GM12878 (cell line): ENCODE data around the gene FKRP. TPM values are rescaled to one million over a fixed set of nuclear protein-coding genes. Genes with fewer than 3 reads are reported as not detected.

Source experiments
- ATAC-seq: fragments of 200-7000 bp; cut with Tn5 transposase; 3 replicates; pipeline ENCODE4 v1.9.1; 2020; ENCODE audit warnings: mild to moderate bottlenecking, moderate library complexity
- BruUV-seq: library from RNA; stranded (reverse); fragments of 400-500 nt; replicated peaks from 2 replicates; lab custom pipeline; 2021; lab: Mats Ljungman, UMichigan
- CTCF ChIA-PET: fragments of 300-600 bp; sonication (Branson Sonifier 250); formaldehyde crosslinking; extraction: SDS; loops from one replicate; lab custom pipeline; 2021; ENCODE audit warnings: inconsistent platforms; lab: Yijun Ruan, JAX
- POLR2A ChIA-PET: fragments of 350-600 bp; formaldehyde crosslinking; extraction: SDS; loops from one replicate; lab custom pipeline; 2021; ENCODE audit warnings: inconsistent platforms; lab: Charles Lee
- RAD21 ChIA-PET: fragments of 300-600 bp; sonication (Branson Sonifier 250); formaldehyde crosslinking; loops from one replicate; lab custom pipeline; 2023; ENCODE audit warnings: antibody characterized with exemption; ENCODE audit not compliant: unreplicated experiment; lab: Charles Lee
- SMC1A ChIA-PET: fragments of 300-600 bp; sonication (Branson Sonifier 250); formaldehyde crosslinking; loops from one replicate; lab custom pipeline; 2023; ENCODE audit not compliant: unreplicated experiment, uncharacterized antibody; lab: Charles Lee
- DNase-seq: peaks from one replicate; pipeline ENCODE4 v3.0.0-alpha.2; 2011; ENCODE audit warnings: low read depth, low spot score
- FAIRE-seq: peaks from 3 replicates; lab custom pipeline; 2011; peaks lifted over from hg19 to GRCh38; lab: Jason Lieb, UNC
- H2AFZ ChIP-seq: 2 replicates; pipeline ENCODE4 v1.6.0; 2011; ENCODE audit warnings: low read depth, low read length, control low read depth; ENCODE audit not compliant: control insufficient read depth
- H3K27ac ChIP-seq: 2 replicates; pipeline ENCODE4 v1.5.1; 2011; ENCODE audit warnings: control low read depth; ENCODE audit not compliant: control insufficient read depth, insufficient read depth
- H3K27me3 ChIP-seq, 2 experiments: replicated peaks in 1 of 2; 2 replicates each; pipeline versions ENCODE4 v1.6.0 to v1.6.1; 2011; ENCODE audit warnings: low read length in 1 of 2; ENCODE audit not compliant: control insufficient read depth in 2 of 2, insufficient read depth in 2 of 2
- H3K36me3 ChIP-seq, 2 experiments: 2 replicates each; pipeline ENCODE4 v1.5.1; 2011; ENCODE audit warnings: low read length in 1 of 2; ENCODE audit not compliant: control insufficient read depth in 2 of 2, insufficient read depth in 2 of 2
- H3K4me1 ChIP-seq: 2 replicates; pipeline ENCODE4 v1.6.1; 2011; ENCODE audit warnings: mild to moderate bottlenecking, low read length, moderate library complexity, mixed read lengths; ENCODE audit not compliant: control insufficient read depth, insufficient read depth
- H3K4me2 ChIP-seq: 2 replicates; pipeline ENCODE4 v1.6.0; 2011; ENCODE audit warnings: control low read depth; ENCODE audit not compliant: control insufficient read depth, insufficient read depth
- H3K4me3 ChIP-seq: fragments of 200-600 bp; sonication (generic); 2 replicates; pipeline ENCODE4 v1.5.1; 2016
- H3K79me2 ChIP-seq: 2 replicates; pipeline ENCODE4 v1.6.0; 2011; ENCODE audit warnings: low read length; ENCODE audit not compliant: control insufficient read depth, insufficient read depth
- H3K9ac ChIP-seq: 2 replicates; pipeline ENCODE4 v1.8.0; 2011; ENCODE audit warnings: low read length, control low read depth, mixed read lengths; ENCODE audit not compliant: control insufficient read depth, insufficient read depth
- H3K9me3 ChIP-seq: replicated peaks from 3 replicates; pipeline ENCODE4 v1.5.1; 2011; ENCODE audit warnings: mild to moderate bottlenecking, low read length; ENCODE audit not compliant: control insufficient read depth, insufficient read depth
- H4K20me1 ChIP-seq: 2 replicates; pipeline ENCODE4 v1.6.0; 2011; ENCODE audit not compliant: control insufficient read depth, insufficient read depth
- FOS ChIP-seq: IDR thresholded peaks from 3 replicates; pipeline ENCODE4 v1.6.1; 2011; ENCODE audit warnings: borderline replicate concordance; ENCODE audit not compliant: insufficient read length; ENCODE audit errors: extremely low read depth
- HDAC2 ChIP-seq: fragments of 200-600 bp; sonication (generic); IDR thresholded peaks from 2 replicates; pipeline ENCODE4 v1.6.1; 2017
- PAX5 ChIP-seq: IDR thresholded peaks from 2 replicates; pipeline ENCODE4 v1.6.1; 2011; ENCODE audit warnings: low read depth, low read length, borderline replicate concordance
- POLR2A ChIP-seq: IDR thresholded peaks from 2 replicates; pipeline ENCODE4 v1.6.1; 2011; ENCODE audit warnings: low read depth, mild to moderate bottlenecking, low read length
- RBBP5 ChIP-seq: fragments of 200-600 bp; sonication (generic); conservative IDR thresholded peaks from 2 replicates; pipeline ENCODE4 v1.6.1; 2016
- SPI1 ChIP-seq: IDR thresholded peaks from 2 replicates; pipeline ENCODE4 v1.6.1; 2011; ENCODE audit warnings: low read depth, mild to moderate bottlenecking, low read length, moderate library complexity, borderline replicate concordance; ENCODE audit not compliant: insufficient read depth
- WGBS: methylation state at CpG from one replicate; pipeline ENCODE4 v1.1.6; 2016; ENCODE audit warnings: low lambda C conversion rate; ENCODE audit not compliant: insufficient replicate concordance, insufficient coverage; ENCODE audit errors: missing lambda C conversion rate; 5-methylcytosine and 5-hydroxymethylcytosine counted together
- in situ Hi-C: fragments of 300-500 bp; cut with MboI; formaldehyde crosslinking; loops from 9 replicates; pipeline ENCODE4 v1.14.3; 2018; ENCODE audit warnings: mixed read lengths
- intact Hi-C: fragments of 100-400 bp; cut with micrococcal nuclease; formaldehyde crosslinking; loops from one replicate; pipeline ENCODE4 v1.14.2; 2022; ENCODE audit not compliant: unreplicated experiment
- polyA plus RNA-seq, 11 experiments: library from polyadenylated mRNA; depleted of rRNA in 4 of 11; unstranded in 6 of 11; stranded (reverse) in 5 of 11; fragments of >200 nt; fragmentation: Nextera tagmentation in 4 of 11; fragmentation: Illumina TruSeq in 1 of 11; extraction: Ambion mirVana in 4 of 11; extraction: Trizol in 1 of 11; gene quantifications; 1 replicate in 1 of 11; 2 replicates in 10 of 11; pipeline versions ENCODE4 v1.2.1 to v1.2.3, GENCODE V29; 2011 to 2016; ENCODE audit warnings: inconsistent platforms in 2 of 11, missing spikeins in 2 of 11, low read depth in 1 of 11
- total RNA-seq, 4 experiments: library from RNA; depleted of rRNA in 3 of 4; stranded (reverse); fragments of >200 nt in 3 of 4; fragmentation: Illumina TruSeq in 1 of 4; extraction: Trizol in 1 of 4; gene quantifications; 2 replicates each; pipeline versions ENCODE4 v1.2.1 to v1.2.3, GENCODE V29; 2013 to 2021
- TF ChIP-seq, protein P1 (sequence below): fragments of 450-650 bp; IDR thresholded peaks from 2 replicates; pipeline ENCODE4 v1.6.1; 2017; ENCODE audit warnings: borderline replicate concordance

Gene FKRP
- total and polyA plus RNA-seq, 10 of the 15 experiments (the other 5 are each of a cell fraction or from before 2014, with no cell fraction given) = 1.3 to 14.1 (median 7.8) TPM

DNA sequence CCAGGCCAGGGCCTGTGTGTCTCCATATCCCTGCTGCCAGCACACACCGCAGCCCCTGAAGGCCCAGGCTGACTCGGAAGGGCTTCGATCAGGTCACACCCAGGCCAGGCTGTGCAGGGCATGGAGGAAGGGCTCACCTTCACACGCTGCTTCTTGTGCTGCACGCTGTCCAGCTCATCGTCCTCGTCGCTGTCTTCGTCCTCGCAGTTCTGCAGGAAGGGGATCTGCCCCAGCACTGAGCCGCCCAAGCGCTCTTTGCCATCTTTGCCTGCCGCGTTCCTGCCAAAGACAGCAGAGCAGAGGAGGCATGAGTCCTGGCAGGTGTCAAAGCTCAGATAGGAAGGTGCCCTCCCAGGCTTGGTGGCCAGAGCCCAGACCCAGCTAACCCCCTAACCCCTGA, 15.3 kb upstream of the FKRP start:
- DNase-seq = no peak
- WGBS = over 99% methylated on average over 14 of the region's 14 CpGs
- ATAC-seq = no peak
- POLR2A ChIA-PET = no interaction called here
- intact Hi-C loops = no loop called here
- peaks cover 10% of the 10 kb centered on the region for H3K4me1 ChIP-seq
- TF ChIP-seq HDAC2 (no peak), PAX5 (no peak), POLR2A (peak; percentile 41)
- TF ChIP-seq, protein P1, sequence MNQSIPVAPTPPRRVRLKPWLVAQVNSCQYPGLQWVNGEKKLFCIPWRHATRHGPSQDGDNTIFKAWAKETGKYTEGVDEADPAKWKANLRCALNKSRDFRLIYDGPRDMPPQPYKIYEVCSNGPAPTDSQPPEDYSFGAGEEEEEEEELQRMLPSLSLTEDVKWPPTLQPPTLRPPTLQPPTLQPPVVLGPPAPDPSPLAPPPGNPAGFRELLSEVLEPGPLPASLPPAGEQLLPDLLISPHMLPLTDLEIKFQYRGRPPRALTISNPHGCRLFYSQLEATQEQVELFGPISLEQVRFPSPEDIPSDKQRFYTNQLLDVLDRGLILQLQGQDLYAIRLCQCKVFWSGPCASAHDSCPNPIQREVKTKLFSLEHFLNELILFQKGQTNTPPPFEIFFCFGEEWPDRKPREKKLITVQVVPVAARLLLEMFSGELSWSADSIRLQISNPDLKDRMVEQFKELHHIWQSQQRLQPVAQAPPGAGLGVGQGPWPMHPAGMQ = no peak
- TF ChIP-seq, all 136 proteins: peak for 1
- H3K4me2 ChIP-seq = no peak overlapping the region
- H3K9me3 ChIP-seq = no peaks in the 10 kb centered on the region
- in situ Hi-C loops = no loop called here
- no peak for FAIRE-seq
- H4K20me1 ChIP-seq = no peaks in the 10 kb centered on the region; the same call in none of the 2 replicates
- H2AFZ ChIP-seq = no peak overlapping the region
- no peak overlapping the region for H3K9ac ChIP-seq
- peaks cover 52 to 74% of the 10 kb centered on the region in 2 experiments for H3K36me3 ChIP-seq
- BruUV-seq = no TSS peak
- SMC1A ChIA-PET = no interaction called here
- H3K4me3 ChIP-seq = no peak overlapping the region
- RAD21 ChIA-PET = interaction anchor here (0.6 kb wide), 1 partner anchor 69 kb away, joined by 3 read pairs; the partner anchor contains the start of gene DACT3
- H3K27ac ChIP-seq = no peak overlapping the region
- H3K27me3 ChIP-seq = no peaks in the 10 kb centered on the region
- H3K79me2 ChIP-seq = peaks cover 3% of the 10 kb centered on the region; the same call in 1 of the 2 replicates
- CTCF ChIA-PET = interaction anchor here (0.6 to 6.0 kb wide), 4 partner anchors 11 to 186 kb away, joined by 3 to 78 read pairs (median 18); partner anchors contain the start of gene PRKD2

DNA sequence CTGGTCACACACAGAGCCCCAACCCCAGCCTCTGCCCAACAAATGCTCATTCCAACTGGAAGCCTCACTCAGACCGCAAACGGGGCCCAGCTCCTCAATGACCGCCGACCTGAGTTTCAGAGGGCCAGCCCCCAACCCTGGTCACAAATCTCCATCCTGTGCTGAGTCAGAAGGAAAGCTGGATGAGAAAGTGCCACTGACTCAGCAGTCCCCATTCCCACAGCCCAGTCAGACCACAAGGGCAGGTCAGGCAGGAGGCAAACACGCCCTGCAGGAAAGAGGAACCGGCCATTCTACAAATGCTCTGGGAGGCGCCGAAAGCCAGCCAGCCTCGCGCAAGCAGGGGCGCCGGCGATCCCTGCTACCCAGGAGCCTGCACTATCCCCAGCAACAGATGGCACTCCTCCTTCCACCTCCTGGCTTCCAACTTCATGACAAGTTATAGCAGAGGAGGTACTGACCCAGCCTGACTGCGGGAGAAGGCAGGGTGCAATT, 14.8 kb upstream of the FKRP start:
- CTCF ChIA-PET = interaction anchor here (0.6 to 6.0 kb wide), 4 partner anchors 11 to 187 kb away, joined by 3 to 78 read pairs (median 18); partner anchors contain the start of gene PRKD2
- 76% methylated on average over 14 of the region's 14 CpGs for WGBS
- SMC1A ChIA-PET = no interaction called here
- DNase-seq (no peak), ATAC-seq (no peak), FAIRE-seq (no peak)
- Histone ChIP-seq H3K79me2 (peaks cover 3% of the 10 kb centered on the region; the same call in 1 of the 2 replicates), H3K9ac (no peak overlapping the region), H3K36me3 (peaks cover 52 to 69% of the 10 kb centered on the region in 2 experiments), H2AFZ (no peak overlapping the region), H3K4me3 (no peak overlapping the region), H3K27me3 (no peaks in the 10 kb centered on the region), H3K4me1 (peaks cover 10% of the 10 kb centered on the region), H3K9me3 (no peaks in the 10 kb centered on the region), H3K4me2 (no peak overlapping the region), H4K20me1 (no peaks in the 10 kb centered on the region; the same call in none of the 2 replicates), H3K27ac (no peak overlapping the region)
- POLR2A ChIA-PET = no interaction called here
- in situ Hi-C loops = no loop called here
- RAD21 ChIA-PET = interaction anchor here (0.5 to 0.6 kb wide), 2 partner anchors 14 to 17 kb away, joined by 3 read pairs; partner anchors contain the start of gene PRKD2
- intact Hi-C loops = no loop called here
- no TSS peak for BruUV-seq
- TF ChIP-seq RBBP5 = no peak
- no peak for TF ChIP-seq FOS
- peak; percentile 55; the same call in 1 of the 2 replicates for TF ChIP-seq SPI1
